PFSK-1 (cell line): ENCODE measurements around the gene DCC.

ENCODE experiments used
- FOXP2 ChIP-seq: optimal IDR thresholded peaks from 2 replicates; pipeline ENCODE3; 2011; ENCODE audit warnings: borderline replicate concordance, control low read depth, inconsistent platforms; ENCODE audit not compliant: insufficient read depth; ENCODE audit errors: extremely low read length, extremely low read depth
- POLR2AphosphoS5 ChIP-seq: IDR thresholded peaks from 2 replicates; pipeline ENCODE4 v1.6.1; 2012; ENCODE audit warnings: low read depth, mild to moderate bottlenecking, control low read depth, low read length, moderate library complexity
- SIN3A ChIP-seq: IDR thresholded peaks from 2 replicates; pipeline ENCODE4 v1.6.1; 2012; ENCODE audit warnings: mild to moderate bottlenecking, low read length, moderate library complexity, borderline replicate concordance; ENCODE audit not compliant: insufficient read depth
- TAF1 ChIP-seq: IDR thresholded peaks from 2 replicates; pipeline ENCODE4 v1.6.1; 2012; ENCODE audit warnings: low read length, control low read depth, borderline replicate concordance; ENCODE audit not compliant: insufficient read depth
- TF ChIP-seq, protein P1 (sequence below), 2 experiments: IDR thresholded peaks; 2 replicates each; pipeline versions ENCODE4 v1.6.1 to v1.8.0; 2011 to 2012; ENCODE audit warnings: low read depth in 2 of 2, low read length in 2 of 2, control low read depth in 1 of 2, inconsistent platforms in 1 of 2, mild to moderate bottlenecking in 1 of 2, moderate library complexity in 1 of 2; ENCODE audit not compliant: insufficient read depth in 1 of 2

Gene DCC

DNA sequence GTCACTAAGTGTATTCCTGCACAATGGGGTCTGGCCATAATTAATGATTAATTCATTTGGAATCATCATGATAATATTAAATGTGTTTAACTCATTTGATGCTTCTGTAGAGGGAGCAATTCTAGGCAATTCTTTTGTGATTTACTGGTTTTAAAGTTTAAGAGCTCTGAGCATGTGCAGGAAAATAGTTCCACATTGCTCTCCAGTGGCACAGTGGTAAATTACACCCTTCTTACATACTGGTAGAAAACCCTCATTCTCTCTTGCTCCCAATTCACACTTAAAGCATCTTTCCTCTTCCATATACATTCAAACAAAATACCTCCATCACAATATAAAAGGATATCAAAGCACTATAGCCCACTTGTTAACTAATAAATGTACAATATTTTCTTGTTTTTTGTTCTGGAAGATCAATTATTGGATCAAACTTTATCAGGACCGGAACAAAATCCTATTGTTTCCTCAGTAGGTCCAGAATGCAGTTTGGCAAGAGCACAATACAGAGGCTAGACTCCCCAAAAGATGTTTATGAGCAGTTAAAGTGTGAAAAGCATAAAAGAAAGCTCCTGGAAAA, 1040.2 kb downstream of the DCC start:
- no peak for TF ChIP-seq POLR2AphosphoS5

DNA sequence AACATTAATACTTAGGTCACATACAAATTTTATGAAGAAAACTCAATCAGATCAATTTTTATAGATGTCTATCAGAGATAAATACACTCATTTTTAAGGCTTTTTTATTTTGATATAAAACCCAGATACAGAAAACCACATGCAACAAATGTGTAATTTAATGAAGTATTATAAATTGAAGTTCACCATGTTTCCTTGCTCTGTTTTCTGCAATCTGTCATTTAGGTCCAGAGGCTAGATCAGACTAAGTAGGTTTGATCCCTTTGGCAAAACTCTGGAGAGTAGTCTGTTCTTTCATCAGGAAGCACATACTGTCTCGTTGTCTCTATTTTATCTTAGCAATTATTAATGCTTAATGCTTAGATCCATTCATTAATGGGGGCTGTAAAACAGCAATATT, 1042.9 kb downstream of the DCC start:
- TF ChIP-seq POLR2AphosphoS5 (no peak), FOXP2 (no peak), TAF1 (no peak), SIN3A (no peak)
- TF ChIP-seq, protein P1, sequence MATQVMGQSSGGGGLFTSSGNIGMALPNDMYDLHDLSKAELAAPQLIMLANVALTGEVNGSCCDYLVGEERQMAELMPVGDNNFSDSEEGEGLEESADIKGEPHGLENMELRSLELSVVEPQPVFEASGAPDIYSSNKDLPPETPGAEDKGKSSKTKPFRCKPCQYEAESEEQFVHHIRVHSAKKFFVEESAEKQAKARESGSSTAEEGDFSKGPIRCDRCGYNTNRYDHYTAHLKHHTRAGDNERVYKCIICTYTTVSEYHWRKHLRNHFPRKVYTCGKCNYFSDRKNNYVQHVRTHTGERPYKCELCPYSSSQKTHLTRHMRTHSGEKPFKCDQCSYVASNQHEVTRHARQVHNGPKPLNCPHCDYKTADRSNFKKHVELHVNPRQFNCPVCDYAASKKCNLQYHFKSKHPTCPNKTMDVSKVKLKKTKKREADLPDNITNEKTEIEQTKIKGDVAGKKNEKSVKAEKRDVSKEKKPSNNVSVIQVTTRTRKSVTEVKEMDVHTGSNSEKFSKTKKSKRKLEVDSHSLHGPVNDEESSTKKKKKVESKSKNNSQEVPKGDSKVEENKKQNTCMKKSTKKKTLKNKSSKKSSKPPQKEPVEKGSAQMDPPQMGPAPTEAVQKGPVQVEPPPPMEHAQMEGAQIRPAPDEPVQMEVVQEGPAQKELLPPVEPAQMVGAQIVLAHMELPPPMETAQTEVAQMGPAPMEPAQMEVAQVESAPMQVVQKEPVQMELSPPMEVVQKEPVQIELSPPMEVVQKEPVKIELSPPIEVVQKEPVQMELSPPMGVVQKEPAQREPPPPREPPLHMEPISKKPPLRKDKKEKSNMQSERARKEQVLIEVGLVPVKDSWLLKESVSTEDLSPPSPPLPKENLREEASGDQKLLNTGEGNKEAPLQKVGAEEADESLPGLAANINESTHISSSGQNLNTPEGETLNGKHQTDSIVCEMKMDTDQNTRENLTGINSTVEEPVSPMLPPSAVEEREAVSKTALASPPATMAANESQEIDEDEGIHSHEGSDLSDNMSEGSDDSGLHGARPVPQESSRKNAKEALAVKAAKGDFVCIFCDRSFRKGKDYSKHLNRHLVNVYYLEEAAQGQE (IDR thresholded peaks at IDR 0.05; ENCODE audit: insufficient read depth in 1 of 2, low read depth in 2 of 2, low read length in 2 of 2) = no peak

DNA sequence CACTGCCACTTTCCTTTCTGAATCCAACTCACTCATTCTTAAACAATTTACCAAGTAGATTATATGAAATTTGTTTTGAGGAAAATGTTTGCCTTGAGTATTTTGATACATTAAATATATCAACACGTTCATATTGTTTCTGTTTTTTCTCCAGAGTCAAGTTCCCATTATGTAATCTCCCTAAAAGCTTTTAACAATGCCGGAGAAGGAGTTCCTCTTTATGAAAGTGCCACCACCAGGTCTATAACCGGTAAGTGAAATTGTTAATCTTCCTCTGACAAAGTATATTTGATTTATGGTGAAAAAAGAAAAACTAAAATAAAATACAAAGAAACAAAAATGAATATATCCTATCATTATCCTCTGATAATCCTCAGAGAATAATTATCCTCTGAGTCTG, 1045.9 kb downstream of the DCC start:
- no peak for TF ChIP-seq FOXP2
- no peak for TF ChIP-seq TAF1
- TF ChIP-seq, protein P1 (IDR thresholded peaks at IDR 0.05; ENCODE audit: insufficient read depth in 1 of 2, low read depth in 2 of 2, low read length in 2 of 2) = no peak
- TF ChIP-seq POLR2AphosphoS5 = no peak
- TF ChIP-seq SIN3A = no peak

- TF ChIP-seq SIN3A (no peak), FOXP2 (no peak), TAF1 (no peak)
These were observed 1047.6 kb downstream of the DCC start for GRCh38 chr18:53387581-53387980.

DNA sequence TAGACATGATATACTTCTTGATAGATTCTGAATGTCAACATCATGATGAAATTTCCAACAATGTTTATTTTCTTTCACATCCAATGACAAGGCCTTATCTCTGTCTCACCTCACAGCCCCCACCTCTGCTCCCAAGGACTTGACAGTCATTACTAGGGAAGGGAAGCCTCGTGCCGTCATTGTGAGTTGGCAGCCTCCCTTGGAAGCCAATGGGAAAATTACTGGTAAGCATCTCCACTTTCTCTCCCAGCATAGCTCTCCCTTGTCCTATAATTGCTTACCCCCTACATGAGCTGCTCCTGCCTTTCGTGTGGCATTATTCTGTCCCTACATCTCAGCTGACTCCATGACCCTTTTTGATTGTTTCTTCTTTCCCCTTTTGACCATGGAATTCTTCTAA, 1062.7 kb downstream of the DCC start:
- TF ChIP-seq FOXP2 (no peak), POLR2AphosphoS5 (no peak), SIN3A (no peak), TAF1 (no peak)
- TF ChIP-seq, protein P1 (IDR thresholded peaks at IDR 0.05; ENCODE audit: insufficient read depth in 1 of 2, low read depth in 2 of 2, low read length in 2 of 2) = no peak

GRCh38 chr18:53408271-53408670, 1068.3 kb downstream of the DCC start:
- TF ChIP-seq, protein P1 (IDR thresholded peaks at IDR 0.05; ENCODE audit: insufficient read depth in 1 of 2, low read depth in 2 of 2, low read length in 2 of 2) = no peak
- TF ChIP-seq POLR2AphosphoS5 (no peak), FOXP2 (no peak), TAF1 (no peak), SIN3A (no peak)
